Measurements from ENCODE around the gene PIGU.
A peak's percentile ranks its signal among the peaks of the same experiment; 100 is the strongest.
"Not testable (repeated sequence)": the region's sequence is repeated elsewhere in the genome, so short reads cannot be mapped to it uniquely, and the experiment has no call there.

The PIGU gene

GRCh38 chr20:34706302-34706875 is 29.5 kb upstream of the PIGU start:
- DNase-seq (ENCODE audit: low read depth) = no peak

- DNase-seq (ENCODE audit: low read depth) = no peak
These were observed 28.8 kb upstream of the PIGU start for GRCh38 chr20:34705397-34706301.

- DNase-seq (ENCODE audit: low read depth) = no peak
These were observed 28.1 kb upstream of the PIGU start for GRCh38 chr20:34705008-34705396.

- DNase-seq (ENCODE audit: low read depth) = peak; percentile 70
These were observed 27.5 kb upstream of the PIGU start, which contains the start of gene TP53INP2 for GRCh38 chr20:34704177-34705007. Gene TP53INP2 (plus strand): TSS chr20:34704344. CDS start chr20:34708740, 4,396 bp downstream.

GRCh38 chr20:34703424-34704176 is 26.7 kb upstream of the PIGU start:
- no peak for DNase-seq (ENCODE audit: low read depth)

- no peak for DNase-seq (ENCODE audit: low read depth)
These were observed 26.1 kb upstream of the PIGU start for GRCh38 chr20:34703061-34703423.

GRCh38 chr20:34701405-34702085 is 24.7 kb upstream of the PIGU start:
- DNase-seq (ENCODE audit: low read depth) = no peak

GRCh38 chr20:34693414-34693813 is 16.5 kb upstream of the PIGU start:
- no peak for DNase-seq (ENCODE audit: low read depth)

GRCh38 chr20:34691838-34692237 is 14.9 kb upstream of the PIGU start:
- no peak for DNase-seq (ENCODE audit: low read depth)

GRCh38 chr20:34689486-34689885 is 12.6 kb upstream of the PIGU start:
- DNase-seq (ENCODE audit: low read depth) = no peak

GRCh38 chr20:34683667-34684066 is 6.8 kb upstream of the PIGU start:
- DNase-seq (ENCODE audit: low read depth) = no peak

GRCh38 chr20:34680586-34681175 is 3.8 kb upstream of the PIGU start:
- no peak for DNase-seq (ENCODE audit: low read depth)

GRCh38 chr20:34675993-34676641 is 775 bp downstream of the PIGU start:
- DNase-seq (ENCODE audit: low read depth) = peak; percentile 1

GRCh38 chr20:34675561-34675960 is 1.3 kb downstream of the PIGU start:
- no peak for DNase-seq (ENCODE audit: low read depth)

- no peak for DNase-seq (ENCODE audit: low read depth)
These were observed 3.5 kb downstream of the PIGU start for GRCh38 chr20:34673412-34673811.

GRCh38 chr20:34669094-34669493 is 7.8 kb downstream of the PIGU start:
- DNase-seq (ENCODE audit: low read depth) = no peak

GRCh38 chr20:34664751-34665150 is 12.1 kb downstream of the PIGU start:
- not testable (repeated sequence) for DNase-seq (ENCODE audit: low read depth)

GRCh38 chr20:34663213-34663943 is 13.5 kb downstream of the PIGU start:
- no peak for DNase-seq (ENCODE audit: low read depth)

- DNase-seq (ENCODE audit: low read depth) = not testable (repeated sequence)
These were observed 15.1 kb downstream of the PIGU start for GRCh38 chr20:34661811-34662210.

GRCh38 chr20:34658654-34659053 is 18.2 kb downstream of the PIGU start:
- DNase-seq (ENCODE audit: low read depth) = not testable (repeated sequence)

All from activated T-cell treated with anti-CD3 and anti-CD28 coated beads for 24 hours (primary cell).